ENCODE results near the gene WDR43.

DNA sequence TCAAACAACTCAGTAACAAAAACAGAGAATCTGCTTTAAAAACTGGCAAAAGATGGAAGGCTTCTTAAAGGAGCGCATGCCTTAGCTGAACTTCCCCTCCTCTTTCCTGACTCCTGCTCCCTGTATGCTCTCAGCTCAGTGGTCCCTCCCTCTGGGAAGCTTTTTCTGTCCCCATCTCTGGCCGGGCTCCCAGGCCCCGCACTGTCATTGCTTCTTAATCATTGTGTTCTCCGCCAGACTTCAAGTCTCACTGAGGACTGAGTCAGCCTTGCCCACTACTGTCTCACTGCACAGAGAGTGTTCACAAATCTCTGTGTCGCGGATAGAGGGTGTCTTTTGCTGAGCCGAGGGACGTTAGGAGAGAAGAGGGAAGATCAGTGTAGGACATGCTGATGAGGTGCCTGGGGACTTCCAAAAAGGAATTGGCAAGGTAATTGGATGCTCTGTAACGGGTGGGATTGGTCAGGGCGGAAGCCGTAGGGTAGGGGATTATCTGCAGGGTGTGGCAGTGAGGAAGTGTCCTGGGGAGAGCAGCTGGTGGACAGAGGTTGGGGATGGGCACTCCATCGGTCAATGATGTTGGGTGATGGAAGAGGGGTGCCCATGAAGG is 102.9 kb downstream of the WDR43 start:
- TF ChIP-seq CTCF (IDR thresholded peaks at IDR 0.05) (no peak), YY1 (IDR thresholded peaks at IDR 0.05; ENCODE audit: low read depth) (no peak), EP300 (IDR thresholded peaks at IDR 0.05; ENCODE audit: borderline replicate concordance in 1 of 2, low read depth in 1 of 2, low read length in 1 of 2) (no peak)
- TF ChIP-seq, protein P1, sequence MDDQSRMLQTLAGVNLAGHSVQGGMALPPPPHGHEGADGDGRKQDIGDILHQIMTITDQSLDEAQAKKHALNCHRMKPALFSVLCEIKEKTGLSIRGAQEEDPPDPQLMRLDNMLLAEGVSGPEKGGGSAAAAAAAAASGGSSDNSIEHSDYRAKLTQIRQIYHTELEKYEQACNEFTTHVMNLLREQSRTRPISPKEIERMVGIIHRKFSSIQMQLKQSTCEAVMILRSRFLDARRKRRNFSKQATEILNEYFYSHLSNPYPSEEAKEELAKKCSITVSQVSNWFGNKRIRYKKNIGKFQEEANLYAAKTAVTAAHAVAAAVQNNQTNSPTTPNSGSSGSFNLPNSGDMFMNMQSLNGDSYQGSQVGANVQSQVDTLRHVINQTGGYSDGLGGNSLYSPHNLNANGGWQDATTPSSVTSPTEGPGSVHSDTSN (IDR thresholded peaks at IDR 0.05): no peak
